CD4-positive, alpha-beta T cell treated with Interleukin-17A for 1 hour (primary cell): ENCODE results near the gene HECW1.
"Not testable (repeated sequence)": the region's sequence is repeated elsewhere in the genome, so short reads cannot be mapped to it uniquely, and the experiment has no call there.

ENCODE experiments used
- DNase-seq: peaks from one replicate; pipeline ENCODE4 v3.0.0-alpha.2; 2020

Gene HECW1

DNA sequence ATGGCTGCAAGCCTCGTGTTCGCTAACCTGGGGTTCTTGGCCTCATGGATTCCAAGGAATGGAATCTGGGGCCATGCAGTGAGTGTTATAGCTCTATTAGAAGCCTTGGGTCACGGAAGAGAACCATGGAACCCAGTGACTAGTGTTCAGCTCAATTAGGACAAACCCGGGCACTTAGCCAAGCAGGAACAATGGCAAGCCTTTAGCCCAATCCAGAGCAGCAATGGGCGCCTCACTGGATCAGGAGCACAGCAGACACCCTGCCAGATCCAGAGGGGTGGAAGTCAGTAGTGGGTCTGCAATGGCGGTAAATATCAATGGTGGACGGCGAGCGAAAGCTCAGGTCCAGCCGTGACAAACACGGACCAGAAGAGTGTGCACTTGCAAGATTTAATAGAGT, 98.1 kb downstream of the HECW1 start:
- DNase-seq: not testable (repeated sequence)

DNA sequence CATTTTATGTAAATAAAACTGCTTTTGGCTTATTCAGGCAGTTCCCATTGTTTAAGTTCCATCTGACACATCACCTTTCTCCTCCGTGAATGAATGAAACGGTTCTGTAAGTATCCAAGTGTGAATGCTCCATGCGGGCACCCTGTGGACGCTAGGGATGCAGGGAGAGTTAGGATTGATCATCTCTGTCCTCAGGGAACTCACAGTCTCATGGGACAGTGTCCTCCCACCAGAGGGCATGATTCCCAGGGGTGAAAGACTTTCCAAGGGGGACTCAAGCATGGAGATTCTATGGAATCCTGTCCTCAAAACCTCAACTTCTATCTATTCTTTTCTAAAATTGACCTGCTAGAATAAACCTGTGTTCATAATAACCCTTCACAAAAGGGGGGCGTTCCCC, 98.8 kb downstream of the HECW1 start:
- DNase-seq: no peak

DNA sequence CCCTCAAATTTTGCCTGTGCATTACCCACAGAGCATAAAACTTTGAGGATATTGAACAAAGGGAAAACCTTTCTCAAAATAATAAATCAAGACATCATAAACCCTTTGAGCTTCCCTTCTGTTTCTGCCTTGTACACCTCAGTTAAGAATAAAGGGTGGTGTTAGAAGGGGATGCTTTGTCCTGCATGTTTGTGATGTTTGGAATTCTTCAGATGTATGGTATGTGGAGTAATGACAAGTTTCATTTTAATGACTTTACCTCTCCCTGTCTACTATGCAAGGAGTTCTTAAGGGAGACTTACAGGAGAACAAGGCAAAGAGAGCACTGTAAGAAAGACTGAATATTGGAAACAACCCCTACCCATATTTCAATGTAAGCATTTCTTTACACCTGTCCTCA, 99.2 kb downstream of the HECW1 start:
- DNase-seq: no peak

DNA sequence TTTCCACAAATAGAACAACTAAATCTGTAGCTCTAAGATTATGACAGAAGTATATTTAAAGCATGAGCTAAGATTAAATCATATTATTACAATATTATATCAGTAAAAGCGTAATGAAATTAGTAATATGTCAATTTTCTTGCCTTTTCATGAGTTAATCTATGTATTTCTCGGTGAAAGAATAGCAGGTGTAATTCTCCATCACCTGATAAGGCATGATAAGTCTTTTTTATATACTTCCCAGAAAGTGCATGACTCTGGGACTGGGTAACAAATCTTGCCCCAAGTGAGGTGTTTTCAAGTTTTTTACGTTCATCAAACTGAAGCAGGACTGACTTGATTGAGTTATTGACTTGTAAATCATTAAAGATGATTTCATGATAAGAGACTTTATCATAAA, 100.5 kb downstream of the HECW1 start:
- no peak for DNase-seq

DNA sequence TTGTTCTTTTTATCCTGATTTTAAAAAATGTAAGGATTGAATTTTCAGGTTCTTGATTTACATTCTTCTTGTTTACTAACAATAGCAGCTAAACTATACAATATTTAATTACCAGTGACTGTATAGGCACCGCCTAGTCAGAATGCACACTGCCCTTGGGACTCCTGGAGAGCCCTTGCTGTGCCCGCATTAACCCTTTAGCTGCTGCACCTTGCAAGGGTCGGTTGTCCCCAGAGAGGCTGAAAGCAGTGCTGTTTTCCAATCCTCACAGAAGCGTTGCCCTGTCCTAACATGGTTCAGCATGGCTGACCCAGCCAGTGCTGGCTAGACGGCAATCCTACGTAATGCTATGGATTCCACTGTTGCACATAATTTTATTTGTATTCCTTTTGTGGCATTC, 102.6 kb downstream of the HECW1 start:
- DNase-seq: no peak

DNA sequence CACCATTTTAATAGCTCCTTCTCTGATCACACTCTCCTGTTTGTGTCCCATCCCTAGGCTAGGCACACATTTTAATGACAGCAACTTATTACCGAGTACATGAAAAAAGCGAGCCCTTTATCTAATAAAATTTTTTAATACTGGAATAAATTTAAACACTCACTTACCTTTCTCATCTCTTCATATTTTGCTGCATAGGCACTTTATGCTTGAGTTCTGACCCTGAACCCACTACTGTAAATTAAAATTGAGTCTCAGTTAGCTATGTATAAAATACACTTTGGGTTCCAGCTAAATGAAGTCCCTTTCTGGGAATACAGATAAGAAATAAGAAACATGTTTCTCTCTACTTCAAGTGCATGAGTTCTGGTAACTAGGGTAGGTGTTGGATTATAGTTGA, 104.6 kb downstream of the HECW1 start:
- no peak for DNase-seq

DNA sequence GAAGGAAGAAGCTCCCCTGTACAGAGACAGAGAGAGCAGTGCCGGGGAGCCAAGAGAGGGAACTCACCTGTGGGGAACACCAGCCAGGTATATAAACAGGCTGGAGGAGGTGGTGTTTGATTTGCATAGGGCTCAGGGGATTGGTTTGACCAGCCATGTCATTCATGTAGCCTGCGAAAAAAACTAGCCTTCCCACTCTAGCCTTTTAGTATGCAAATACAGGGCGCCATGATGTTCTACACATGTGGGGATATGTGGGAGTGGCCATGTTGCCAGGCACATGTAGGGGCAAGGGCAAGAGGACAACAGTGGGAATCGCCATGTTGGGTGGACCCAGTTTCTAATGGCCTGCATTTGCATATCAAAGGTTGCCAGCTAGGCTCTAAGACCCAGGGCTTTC, 106.5 kb downstream of the HECW1 start:
- DNase-seq: not testable (repeated sequence)

DNA sequence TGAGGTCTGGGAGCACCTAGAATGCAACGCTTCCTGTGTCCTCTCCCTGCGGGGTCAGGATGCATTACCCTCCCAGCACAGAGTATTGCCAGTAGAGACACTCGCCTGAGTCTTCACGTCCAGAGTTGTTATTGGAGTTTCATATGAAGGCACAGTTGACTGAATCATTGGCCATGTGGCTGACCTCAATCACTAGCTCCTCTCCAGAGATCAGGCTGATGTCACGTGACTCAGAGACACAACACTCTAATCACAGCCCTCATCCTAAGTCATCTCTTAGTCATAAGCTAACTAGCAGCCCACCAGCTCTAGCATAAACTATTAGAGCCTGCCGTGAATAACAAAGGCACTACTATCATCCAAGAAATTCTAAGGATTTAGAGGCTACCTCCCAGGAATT, 107.8 kb downstream of the HECW1 start:
- DNase-seq: no peak

DNA sequence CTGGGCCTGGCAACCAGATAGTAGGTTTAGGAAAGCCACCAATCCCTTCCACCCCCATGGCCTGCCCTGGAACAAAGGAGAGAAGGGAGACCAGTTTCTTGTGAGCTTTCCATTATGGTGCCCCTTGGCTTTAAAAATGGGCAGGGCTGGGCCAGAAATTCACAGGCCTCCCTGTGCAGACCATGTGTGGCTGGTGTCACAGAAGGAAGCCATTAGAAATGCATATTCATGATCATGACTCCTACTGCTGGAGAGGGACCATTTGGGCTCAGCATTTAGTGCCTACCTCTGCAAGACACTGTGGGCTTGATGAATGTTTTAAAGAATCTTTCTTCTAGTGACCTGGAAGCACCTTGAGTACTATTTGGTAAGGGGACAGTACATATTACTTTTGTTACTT, 108.3 kb downstream of the HECW1 start:
- DNase-seq: no peak

DNA sequence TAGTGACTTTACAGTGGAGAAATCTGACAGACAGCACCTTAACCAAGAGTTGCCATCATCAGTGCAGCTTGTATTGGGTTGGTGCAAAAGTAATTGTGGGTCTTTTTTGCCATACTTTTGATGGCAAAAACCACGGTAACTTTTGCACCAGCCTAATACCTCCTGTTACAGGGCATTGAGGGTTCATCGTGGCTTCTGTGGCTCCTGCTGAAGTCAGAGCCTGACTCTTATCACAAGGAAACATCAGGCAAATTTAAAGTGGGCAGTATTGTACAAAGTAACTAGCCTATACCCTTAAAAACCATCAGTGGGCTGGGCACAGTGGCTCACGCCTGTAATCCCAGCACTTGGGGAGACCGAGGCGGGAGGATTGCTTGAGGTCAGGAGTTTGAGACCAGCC, 117.4 kb downstream of the HECW1 start:
- DNase-seq: no peak

DNA sequence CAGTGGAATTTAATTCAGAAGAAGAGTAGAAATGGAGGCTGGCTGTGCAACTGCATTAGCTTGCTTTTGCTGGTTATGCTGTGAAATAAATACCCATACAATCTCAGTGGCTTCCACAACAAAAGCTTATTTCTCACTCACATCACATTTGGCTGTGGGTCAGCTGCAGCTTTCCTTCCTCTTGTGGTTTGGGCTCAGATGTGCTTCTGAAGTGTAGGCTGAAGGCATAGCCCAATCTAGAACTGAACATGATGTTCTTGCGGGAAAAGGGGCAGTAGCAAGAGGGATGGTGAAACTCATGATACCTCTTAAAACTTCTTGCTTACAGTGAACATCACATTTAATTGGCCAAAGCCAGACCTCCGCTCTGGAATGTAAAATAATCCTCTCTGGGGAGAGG, 119.9 kb downstream of the HECW1 start:
- DNase-seq: no peak

DNA sequence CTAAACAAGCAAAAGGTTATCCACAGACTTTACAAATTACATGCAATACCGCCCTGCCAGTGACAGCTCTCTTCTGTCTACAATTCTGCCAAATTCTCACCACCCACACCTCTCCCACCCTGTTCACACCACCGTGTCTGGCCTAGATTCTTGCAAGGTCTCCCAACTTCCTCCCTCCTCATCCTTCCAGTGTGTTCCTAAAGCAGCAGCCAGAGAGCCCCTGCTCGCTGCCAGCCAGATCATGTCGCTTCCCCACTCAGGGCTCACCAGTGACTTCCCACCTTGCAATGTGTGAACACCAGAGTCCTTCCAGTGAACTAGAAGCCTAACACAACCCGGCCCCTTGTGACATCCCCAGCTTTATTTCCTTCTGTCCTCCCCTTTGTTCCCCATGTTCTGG, 121.6 kb downstream of the HECW1 start:
- no peak for DNase-seq

DNA sequence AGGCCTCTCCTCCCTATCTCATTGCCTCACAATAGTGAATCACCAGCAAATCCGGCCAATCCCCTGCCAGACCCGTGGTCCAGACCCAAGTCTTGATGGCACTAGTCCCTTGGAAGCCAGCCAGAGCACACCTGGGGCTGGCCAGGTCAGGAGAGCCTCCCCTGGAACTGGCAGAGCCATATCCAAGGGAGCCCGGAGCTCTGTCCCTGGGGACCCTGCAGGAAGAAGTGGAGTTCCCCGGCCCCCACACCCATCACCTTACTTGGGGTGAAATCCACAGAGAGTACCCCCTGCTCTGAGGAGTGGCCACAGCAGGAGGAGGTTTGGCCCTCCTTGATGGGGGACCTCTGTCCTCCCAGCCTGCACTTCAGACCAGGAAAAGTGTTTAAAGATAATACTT, 122.5 kb downstream of the HECW1 start:
- DNase-seq: no peak

DNA sequence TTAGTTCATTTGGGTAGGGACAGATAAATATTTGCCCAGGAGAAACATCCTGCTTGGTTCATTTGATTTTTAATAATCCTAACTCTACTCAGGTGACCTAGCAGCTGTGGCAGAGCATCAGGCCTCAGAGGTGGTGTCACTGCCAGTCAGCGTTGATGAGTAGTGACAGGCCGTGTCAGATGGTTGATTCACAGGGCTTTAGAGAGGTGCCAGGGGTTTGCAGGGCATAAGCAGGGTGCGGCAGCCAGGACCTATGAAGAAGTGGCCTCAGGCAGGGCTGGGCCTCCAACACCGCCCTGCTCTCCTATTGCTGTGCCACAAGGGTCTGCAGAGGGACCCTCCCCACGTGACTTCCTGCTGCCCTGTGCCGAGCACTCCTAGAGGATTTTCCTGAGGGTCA, 128.1 kb downstream of the HECW1 start:
- no peak for DNase-seq

DNA sequence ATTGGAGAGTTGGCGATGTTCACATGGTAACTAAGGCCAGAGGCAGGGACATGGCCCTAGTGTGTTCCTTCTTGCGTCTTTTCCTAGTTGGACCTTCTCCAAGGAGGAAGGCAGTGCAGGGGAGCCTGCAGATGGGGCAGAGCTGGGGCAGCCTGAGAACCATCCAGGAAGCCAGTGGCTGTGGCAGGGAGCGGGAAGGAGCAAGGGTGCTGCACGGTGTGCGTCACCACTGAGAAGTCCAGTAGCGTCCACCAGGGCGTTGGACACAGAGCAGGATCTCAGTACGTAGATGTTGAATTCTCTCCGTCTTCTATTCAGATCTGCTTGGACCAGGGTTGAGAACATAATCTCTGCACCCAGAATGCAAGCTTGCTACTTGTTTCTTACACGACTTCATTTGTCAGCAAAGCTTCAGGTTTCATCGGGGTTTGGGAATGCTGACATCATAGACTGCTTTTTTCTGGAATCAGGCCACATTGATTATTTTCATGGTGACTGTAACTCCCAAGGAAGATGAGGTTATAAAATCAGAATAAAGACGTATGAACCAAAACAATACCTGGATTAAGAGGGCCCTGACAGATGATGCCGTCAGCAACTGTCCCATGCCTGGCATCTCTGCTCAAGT, 130.3 kb downstream of the HECW1 start:
- DNase-seq: no peak

DNA sequence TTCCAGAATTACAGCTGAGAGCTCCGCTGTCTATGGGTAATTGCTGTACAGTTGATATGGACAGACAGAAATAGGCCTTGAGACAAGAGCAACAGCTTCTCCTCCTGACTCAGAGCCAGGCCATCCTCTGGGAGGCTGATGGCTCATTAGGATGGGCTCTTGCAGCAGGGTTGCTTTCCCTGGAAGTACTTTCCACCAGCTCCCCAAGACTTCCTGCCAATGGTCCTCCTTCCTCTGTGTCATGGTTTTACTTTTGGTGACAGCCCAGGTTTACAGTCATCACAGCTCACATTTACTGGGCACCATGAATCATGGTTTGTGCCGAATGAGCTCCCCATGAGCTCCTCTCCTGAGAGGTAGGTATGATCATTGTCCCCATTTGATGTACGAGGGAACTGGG, 131.8 kb downstream of the HECW1 start:
- no peak for DNase-seq

DNA sequence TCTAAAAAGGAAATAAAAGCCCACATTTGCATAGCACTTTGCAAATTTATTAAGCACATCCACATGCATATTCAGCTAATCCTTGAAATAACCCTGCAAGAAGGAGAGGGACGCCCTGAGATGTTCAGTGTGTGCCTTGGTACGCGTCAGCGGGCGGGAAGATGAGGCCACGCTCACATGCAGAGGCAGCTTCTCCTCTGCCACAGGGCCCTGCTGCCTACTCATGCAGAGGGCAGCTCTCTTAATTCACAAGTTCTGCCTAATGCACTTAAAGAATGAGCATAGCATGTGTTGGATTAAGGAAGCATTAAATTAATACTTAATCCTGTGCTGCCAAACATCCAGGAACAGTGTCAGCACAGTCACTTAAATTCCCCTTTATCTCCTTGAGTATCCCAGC, 132.3 kb downstream of the HECW1 start:
- no peak for DNase-seq

DNA sequence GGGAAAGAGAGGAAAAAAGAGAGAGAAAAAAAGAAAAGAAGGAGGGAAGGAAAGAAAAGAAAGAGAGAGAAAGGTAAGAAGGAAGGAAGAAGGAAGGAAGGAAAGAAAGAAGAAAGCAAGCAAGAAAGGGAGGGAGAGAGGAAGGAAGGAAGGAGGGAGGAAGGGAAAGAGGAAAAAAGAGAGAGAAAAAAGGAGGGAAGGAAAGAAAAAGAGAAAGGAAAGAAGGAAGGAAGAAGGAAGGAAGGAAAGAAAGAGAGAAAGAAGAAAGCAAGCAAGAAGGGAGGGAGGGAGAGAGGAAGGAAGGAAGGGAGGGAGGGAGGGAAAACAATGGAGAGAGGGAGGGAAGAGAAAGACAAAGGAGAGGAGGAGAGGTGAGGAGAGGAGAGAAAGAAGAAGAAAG, 135.3 kb downstream of the HECW1 start:
- no peak for DNase-seq

DNA sequence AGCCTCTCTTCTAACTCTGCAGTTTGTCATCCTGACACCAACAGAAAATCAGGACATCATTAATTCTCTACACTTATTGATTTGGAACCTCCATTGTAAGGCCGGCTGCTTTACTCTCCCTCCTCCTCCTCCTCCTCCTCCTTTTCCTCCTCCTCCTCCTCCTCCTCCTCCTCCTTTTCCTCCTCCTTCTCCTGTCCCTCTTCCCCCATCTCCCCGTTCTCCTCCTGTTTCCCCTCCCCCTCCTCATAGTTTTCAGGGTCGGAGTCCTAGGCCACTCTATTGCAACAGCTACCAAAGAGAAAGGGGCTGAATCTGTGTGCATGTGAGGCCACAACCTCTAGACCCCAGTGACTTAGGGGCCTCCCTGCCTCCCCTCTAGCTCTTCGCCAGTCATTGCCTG, 136.1 kb downstream of the HECW1 start:
- DNase-seq: no peak

DNA sequence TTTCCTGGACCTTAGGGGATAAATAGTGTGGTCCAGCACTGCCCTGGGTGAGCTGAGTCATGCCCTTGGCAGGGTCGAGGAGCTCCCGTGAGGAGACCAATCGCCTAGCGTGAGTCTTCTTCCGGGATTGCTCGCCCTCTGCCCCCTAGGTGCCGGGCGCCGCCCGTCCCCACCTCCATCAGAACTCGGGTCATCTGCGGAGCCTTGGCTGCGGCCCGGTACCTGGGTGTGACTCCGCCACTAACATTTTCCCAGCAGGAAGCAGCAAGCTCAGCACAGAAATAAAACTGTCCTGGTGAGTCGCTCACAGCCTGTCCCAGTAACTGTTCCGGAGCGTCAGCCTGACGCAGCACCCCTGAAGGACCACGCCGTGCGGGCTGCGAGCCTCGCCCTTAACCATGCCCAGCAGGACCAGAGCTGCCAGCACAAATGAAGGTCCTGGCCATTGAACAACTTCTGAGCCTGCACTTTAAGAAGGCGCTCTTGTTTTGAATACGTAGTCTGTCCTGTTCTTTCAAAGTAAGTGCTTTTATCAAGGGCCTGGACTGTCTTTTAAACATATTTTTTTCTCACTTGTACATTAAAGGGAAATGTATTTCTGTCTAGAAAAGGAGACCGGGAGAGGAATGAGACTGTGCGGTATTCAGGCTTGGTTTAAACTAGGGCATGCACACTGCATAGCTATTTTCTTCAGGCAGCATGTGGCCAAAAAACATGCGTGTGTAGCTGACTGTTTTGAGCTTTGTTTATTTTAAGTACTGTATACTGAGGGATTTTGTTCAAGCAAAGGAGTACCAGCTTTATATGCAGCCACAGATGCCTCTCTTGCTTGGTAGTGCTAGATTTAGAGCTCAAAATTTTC, 136.7 kb downstream of the HECW1 start:
- DNase-seq: no peak

DNA sequence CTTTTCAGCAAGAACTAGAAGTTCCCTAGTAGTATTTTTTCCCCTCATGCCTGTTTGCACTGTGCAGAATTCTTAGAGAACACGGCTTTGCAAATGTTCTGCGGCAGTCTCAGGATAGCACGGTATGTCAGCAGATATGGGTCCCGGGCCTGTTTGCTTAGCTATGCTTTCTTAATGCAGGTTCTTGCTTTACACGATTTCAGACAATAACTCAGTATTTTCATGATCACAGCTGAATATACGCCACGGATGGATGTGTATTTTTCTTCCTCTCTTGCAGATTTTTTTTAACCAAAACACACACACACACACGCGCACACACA, 137.3 kb downstream of the HECW1 start:
- no peak for DNase-seq

DNA sequence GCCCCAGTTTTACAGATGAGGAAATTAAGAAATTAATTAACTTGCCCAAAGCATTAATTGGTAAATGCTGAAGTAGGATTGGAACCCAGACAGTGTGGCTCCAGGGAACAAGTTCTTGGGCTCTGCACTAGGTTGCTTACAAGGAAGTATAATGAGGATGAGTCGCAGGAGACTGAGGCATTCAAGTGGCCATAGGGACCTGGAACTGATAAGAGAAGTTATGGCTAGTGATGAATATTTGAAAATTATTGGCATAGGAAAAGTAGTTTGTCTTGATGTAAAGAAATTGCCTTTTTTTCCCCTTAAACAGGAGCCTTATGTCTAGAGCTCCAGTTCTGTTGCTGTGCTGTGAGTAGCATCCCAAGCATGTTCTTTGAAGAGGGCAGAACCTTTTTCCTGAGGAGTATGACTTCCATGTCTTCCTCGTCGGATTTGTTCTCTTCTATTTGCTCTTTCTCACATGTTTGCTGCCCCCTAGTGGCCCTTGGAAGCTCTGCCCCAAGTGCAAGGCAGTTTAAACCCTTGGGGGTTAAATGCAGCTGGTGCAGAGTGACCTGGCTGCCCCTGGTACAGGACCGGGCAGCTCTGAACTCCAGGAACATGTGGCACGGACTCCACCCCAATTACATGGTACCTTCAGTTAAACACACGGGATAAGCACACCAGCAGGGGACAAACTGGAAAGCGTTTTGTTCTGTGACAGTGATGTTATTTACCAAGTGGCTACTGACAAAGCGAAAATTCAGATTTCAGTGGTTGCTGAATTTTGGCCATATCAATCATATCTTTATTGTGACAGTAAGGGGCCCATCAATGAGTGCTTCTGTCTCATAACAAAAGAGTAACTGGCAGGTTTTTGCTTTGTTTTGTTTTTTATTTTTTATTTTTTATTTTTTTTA, 148.8 kb downstream of the HECW1 start:
- peak; percentile 55 for DNase-seq

DNA sequence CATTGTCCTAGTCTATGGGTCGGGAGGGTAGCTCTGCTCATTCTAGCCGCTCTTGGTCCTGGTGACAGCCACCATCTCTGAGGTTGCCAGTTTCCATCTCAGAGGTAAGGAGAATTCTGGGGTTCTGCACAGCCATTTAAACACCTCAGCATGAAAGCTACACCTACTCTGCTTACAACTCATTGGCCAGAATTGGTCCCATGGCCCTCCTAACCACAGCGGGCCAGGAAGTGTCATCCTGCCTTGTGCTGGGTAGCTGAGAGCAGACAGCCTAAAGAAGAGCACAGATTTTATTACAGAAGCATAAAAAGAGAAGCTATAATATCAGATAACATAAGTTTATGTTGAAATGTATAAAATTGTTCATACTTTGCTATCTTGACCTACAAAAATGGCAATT, 152.7 kb downstream of the HECW1 start:
- no peak for DNase-seq
